COLO829 (cell line): Measurements from ENCODE around the gene LRRIQ1.
A peak's percentile ranks its signal among the peaks of the same experiment; 100 is the strongest.

Source experiments
- DNase-seq: peaks from one replicate; pipeline ENCODE4 v3.0.0; 2012; ENCODE audit warnings: low spot score

LRRIQ1 gene

DNA sequence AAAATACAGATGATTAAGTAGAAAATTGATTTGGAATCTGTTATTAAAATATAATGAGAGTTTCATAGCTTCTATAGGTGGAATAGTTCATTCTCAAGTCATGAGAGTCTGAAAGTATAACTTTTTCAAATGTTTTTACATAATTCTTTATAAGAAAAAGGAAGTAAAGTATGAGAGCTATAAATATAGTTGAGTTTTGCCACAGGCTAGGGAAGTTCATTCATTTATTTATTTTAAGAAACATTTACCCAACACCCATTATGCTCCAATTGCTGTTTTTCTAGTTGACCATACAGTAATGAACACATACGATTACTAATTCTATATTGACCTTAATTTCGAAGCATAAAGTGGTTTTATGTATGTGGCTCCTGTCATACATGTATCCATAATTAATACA, 24.8 kb downstream of the LRRIQ1 start:
- no peak for DNase-seq

DNA sequence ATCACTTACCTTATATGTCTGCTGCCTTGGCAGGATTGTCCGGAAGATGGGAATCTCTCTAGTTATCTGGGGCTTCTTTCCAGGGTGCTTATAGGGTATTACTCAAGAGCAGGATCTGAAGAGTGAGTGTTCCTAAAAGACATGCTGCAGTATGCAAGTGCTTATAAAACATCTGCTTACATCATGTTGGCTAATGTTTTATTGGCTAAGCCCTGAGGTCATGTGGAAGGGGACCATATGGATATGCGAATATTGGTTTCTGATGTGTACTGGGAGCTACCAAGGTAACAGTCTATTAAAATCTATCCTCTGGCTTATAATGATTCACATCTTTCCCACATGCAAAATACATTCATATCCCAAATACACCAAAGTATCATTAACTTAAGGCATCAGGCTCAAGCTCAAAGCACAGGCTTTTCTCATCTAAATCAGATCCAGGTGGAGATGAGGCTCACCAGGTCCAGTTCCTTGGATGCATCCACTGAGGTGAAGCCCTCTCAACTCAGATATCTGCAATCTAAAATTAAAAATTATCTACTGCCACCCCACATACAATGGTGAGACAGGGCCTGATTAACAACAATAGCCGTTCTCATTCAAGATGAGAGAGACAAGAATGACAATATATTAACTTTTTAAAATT, 29.8 kb downstream of the LRRIQ1 start:
- DNase-seq, result no peak

- no peak for DNase-seq
Measured at GRCh38 chr12:85072826-85073225, 36.7 kb downstream of the LRRIQ1 start.

DNA sequence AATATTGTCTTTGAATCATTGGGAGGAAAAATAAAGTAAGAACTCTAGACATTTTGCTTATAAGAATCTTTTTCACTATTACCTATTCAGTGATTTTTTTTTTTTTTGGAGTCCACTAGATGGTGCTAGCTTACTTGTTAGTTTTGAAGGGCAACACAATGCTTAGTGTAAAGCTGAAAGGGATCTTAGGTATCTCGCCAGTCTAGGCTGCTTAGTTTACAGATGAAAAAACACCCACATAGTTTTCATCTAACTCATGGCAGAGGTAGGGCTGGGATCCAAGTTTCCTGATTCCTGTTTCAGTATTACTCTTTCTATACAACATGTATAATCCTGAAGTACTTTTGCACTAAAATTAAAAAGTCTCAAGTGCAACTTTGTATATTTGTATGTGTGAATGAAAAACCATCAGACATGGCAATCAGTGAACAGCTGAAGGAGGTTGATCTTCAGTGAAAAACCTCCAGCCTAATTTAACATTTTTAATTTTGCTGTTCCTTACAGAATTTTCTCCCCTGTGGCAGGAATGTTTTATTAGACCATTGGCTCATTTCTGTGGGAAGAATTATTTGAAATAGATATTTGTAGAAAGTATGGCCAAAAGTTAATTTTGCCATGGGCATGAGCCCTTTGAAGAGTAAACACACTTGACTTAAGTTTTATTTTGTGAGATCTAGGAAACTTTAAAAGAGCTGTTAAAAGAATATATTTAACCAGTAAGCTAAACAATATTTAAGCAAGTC, 40.7 kb downstream of the LRRIQ1 start:
- peak; percentile 61 for DNase-seq

GRCh38 chr12:85085066-85085465, 48.9 kb downstream of the LRRIQ1 start:
- DNase-seq, result no peak

DNA sequence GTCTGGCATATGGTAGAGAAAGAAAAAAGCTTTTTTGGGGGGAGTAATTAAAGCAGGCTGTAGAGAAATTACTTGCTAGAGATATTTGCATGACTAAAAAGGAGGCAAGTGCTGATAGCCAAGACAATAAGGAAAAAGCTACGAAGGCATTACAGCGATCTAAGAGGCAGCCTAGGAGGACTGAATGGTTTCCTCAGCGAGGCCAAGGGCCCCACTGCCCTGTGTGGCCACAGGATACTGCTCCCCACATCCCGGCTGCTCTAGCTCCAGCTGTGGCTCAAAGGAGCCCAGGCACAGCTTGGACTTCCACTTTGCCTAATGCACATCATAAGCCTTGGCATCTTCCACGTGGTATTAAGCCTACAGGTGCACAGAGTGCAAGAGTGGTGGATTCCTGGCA, 53.6 kb downstream of the LRRIQ1 start:
- no peak for DNase-seq

GRCh38 chr12:85092814-85093370, 56.7 kb downstream of the LRRIQ1 start:
- peak; percentile 71 for DNase-seq

DNA sequence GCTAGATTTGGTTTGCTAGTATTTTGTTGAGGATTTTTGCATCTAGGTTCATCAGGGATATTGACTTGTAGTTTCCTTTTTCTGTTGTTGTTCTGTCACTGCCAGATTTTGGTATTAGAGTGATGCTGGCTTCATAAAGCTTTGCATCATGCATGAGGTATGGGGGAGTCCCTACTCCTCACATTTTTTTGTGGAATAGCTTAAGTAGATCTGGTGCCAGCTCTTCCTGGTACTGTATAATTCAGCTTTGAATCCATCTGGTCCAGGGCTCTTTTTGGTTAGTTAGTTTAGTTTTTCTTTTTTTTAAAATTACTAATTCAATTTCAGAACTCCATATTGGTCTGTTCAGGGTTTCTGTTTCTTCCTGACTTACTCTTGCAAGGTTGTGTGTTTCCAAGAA, 59.4 kb downstream of the LRRIQ1 start:
- DNase-seq, result no peak

- no peak for DNase-seq
Measured at GRCh38 chr12:85130646-85131045, 94.5 kb downstream of the LRRIQ1 start.

DNA sequence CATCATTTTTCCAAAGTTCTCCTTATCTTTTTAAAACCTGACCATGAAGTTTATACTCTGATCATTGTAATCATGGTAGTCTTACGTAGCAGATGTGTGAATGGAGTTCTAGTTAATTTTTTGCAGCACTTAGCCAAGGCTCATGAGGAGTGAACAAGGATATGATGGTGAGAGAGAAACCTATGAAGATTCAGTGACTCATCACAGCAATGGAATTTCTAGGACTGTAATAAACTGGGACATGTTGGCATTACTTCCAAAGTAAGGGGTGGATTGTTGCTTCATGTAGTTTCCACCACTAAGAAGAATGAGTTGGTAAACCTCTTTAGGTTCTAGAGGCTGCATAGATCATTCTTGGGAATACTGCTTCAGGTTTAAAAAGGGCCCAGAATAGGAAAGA, 102.7 kb downstream of the LRRIQ1 start:
- DNase-seq, result no peak

- no peak for DNase-seq
Measured at GRCh38 chr12:85147331-85147730, 111.2 kb downstream of the LRRIQ1 start.

GRCh38 chr12:85152311-85152729, 116.2 kb downstream of the LRRIQ1 start:
- DNase-seq, result no peak

- DNase-seq, result peak; percentile 16
Measured at GRCh38 chr12:85155791-85156190, 119.6 kb downstream of the LRRIQ1 start.

DNA sequence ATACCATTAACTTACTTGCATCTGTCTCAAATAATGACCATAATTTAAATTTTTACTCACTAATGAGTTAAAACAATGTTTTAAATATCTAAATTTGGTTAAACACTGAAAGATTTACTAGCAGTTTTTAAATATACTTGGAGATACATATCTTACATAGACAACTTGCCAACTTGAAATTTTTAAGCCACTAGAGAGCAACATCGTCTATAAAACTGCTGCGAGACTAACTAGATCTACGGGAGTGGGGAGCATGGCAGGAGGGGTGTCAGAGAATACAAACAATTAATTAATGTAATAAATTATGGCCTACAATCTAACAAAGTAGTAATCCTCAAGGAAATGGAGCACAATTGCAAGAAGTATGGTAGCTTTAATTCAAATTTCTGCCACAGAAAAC, 120.4 kb downstream of the LRRIQ1 start:
- DNase-seq, result no peak

- no peak for DNase-seq
Measured at GRCh38 chr12:85157035-85157603, 121.0 kb downstream of the LRRIQ1 start.

DNA sequence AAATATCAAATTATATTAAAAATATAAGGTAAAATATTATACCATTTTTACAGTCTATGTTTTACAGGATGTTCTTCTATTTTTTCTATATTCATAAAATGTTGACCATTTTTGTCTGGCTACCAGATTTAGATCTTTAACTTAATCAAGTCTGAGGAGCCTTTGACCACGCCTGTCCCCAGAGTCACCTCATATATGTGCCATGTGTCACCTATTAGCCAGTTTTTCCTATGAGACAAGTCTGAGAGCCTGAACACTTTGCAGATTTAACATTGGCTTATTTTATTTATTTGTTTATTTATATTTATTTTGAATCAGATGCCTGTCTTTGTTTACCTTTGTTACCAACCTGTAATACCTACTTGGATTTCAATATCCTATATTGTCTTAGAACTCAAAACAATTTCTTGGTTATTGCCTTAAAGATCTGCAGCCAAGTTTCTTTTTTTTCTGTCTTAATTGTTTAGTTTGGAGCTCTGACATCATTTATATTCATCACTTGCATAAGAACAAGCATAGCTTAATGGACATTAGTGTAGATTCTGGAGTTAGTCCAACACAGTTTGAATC, 127.7 kb downstream of the LRRIQ1 start:
- no peak for DNase-seq

DNA sequence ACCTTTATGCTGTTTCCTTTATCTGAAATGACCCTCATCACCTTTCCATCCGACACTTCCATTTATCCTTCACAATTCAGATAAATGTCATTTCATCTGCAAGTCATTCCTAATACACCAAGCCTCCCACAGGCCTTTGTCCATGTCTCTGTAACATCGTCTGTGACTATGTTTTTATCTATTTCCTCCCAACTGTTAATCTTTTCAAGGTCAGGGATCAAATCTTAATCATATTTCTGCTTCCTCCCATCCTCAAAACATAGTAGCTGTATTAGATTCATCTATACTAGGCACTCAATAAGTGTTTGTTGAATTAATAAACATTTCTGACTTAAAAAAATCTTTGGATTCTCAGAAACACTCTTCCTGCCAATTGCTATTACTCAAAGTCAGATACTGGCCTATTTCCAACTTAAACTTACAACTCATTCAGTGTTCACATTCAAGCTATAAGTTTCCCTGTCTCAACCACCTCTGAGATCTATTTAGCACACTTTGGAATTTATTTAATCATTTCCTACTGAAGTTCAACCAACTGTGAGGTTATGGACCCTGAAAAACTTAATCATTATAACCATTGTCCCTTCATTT, 143.6 kb downstream of the LRRIQ1 start:
- DNase-seq, result peak; percentile 22

DNA sequence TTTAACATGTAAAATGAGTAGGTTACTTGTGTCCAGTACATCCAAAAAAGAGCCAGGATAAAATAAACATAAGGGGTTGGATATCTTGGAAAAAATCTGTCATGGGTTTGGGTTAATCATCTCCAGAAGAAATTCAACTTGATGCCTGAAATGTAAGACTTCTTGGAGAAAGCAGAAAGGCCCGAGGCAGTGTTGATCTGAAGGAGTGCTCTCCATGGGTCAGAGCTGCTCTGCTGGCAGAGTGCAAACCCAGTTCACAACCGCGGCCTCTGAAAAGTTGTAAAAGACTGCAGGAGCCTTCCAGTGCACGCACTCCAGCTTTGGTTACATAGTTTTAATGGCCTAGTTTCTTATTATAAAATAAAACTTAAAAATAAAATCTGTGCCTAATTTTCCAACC, 146.5 kb downstream of the LRRIQ1 start:
- DNase-seq, result peak; percentile 1

GRCh38 chr12:85183855-85184254, 147.7 kb downstream of the LRRIQ1 start:
- DNase-seq, result no peak

- DNase-seq, result no peak
Measured at GRCh38 chr12:85186236-85186635, 150.1 kb downstream of the LRRIQ1 start.

GRCh38 chr12:85188619-85189018, 152.5 kb downstream of the LRRIQ1 start:
- DNase-seq, result no peak

DNA sequence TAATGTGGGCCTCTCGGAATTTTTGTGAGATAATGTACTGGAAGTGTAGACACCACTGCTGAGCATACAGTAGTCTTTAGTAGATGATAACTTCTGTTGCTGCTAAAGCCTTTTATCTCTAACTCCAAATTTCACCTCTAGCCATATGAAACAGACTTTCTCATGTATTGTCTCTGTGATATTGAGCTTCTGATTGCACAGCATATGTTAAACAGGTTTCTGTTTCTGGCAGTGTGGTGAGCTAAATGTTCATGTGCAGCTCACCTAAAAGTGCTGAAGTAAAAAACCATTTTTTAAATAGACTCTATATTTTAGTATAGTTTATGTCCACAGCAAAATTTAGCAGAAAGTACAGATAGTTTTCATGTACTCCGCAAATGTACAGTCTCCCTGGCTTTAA, 154.6 kb downstream of the LRRIQ1 start:
- DNase-seq, result no peak
